T-helper 9 cell (primary cell): ENCODE data around the gene TENM4.

Experiments used
- DNase-seq: peaks from one replicate; pipeline ENCODE4 v3.0.0-alpha.2; 2020

The TENM4 gene

DNA sequence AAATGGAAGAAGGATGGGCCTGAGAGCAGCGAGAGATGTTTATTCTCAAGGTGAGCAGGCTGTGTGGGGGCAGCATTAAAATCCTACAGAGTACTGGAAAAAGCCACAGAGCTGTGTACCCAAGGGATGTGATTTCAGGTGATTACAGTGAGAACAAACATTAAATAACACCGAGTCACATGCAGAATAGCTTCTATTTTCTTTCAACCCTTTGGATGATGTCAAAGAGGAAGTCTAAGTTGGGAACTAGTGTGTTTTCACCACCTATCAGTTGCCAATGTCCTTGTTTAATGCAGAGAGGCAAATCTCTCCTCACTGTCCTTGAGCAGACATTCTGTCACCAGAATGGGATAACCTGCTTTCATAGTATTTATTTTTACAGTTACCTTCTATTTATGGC is 486.6 kb downstream of the TENM4 start:
- DNase-seq, result no peak

DNA sequence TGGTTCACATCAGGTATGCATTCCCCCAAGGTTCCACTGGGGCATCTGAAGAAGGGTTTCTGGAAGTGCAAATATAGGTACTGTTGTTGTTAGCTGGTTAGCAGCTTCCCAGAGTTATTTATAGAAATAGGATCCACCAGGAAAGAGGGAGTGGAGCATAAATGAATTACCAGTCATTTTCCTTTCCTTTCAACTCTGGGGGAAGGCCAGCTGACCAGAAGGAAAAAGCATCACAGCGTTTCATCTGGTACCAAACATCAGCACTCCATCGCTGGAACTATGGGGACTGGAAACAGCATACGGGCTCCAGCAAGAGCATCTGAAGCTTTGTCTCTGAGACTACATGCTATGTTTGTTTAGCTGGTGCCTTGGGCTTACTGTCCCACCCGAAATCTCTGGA is 487.9 kb downstream of the TENM4 start:
- DNase-seq, result no peak

DNA sequence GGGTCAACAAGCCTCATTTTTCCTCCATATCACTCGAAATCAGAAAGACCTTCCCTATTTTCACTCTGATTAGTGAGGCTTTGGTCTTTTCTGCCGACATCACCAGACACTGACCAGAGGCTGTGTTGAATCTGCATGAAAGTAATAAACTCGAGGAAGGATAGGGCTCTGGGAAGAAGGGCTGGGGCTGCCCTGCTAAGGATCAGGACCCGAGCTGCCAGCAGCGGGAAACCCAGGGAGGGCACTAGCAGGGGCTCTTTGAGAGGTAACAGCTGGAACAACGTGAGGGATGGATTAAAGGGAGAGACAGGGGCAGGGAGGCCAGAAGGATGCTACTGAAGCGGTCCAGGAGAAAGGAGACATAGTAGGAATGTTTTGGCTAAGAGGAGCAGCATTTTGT is 488.7 kb downstream of the TENM4 start:
- DNase-seq, result no peak

DNA sequence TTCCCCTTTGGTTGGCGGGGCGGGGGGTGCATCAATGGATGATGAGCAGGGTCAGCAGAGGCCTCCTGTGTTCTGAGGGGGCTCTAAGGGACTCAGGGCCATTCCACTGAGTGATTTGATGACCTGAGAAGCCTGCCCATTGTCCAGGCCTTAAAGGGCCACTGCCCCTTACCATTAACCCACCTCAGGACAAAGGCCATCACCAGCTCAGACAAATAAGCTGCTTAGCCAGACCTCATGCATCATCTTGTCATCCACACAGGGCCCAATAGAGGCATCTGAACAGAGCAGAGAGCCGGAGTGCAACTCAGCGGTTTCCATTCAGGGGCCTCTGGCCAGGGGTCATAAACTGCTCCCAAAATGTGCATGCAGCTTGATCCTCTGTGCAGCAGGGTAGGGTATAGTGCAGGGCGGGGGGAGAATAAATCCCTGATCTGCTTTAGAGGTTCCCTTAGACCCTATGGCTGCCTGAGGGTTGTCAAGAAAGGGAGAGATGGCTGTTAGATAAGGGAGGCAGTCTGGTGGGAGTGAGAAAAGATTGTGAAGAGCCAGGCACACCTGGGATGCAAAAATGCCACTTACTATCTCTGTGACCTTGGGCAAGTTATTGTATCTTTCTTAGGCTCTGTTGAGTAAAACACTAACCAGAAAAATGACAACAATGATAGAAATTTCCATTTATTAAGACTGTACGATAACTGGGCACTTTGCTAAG is 490.7 kb downstream of the TENM4 start:
- no peak for DNase-seq

DNA sequence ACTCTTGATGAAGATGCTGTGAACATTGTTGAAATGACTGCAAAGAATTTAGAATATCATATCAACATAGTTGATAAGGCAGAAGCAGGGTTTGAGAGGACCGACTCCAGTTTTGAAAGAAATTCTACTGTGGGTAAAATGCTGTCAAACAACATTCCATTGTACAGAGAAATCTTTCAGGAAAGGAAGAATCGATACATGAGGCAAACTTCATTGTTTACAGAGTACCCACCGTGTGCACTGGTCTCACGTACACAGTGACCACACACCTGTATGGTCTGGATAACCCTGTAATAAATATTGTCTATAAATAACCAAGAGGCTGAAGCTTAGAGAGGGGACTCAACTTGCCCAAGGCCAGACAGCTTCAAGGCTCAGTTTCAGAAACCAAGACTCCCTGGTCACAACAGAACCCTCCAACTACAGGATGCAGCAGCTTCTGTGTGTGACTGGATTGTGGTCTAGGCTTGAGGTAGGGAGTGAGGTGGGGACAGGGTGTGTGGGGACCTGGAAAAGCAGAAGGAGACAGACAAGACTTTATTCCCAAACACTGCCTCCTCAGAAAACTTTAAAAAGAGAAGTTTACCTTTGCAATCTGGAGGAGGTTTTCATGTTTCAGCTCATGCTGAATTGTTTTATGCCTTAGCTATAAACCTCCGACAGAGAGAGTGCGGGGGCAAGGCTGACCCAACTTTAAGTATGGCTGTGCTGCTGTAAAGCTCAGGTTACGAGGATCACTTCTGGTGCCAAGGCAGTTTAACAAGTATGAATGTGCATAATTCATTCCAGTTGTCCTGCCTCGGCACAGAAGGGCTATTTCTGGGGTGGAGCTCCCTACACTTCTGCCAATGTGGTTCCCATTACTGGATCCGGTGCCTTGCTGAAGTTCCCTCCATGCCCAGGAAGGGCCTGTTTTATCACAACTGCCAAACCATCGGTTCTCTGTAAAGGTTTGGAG is 493.6 kb downstream of the TENM4 start:
- no peak for DNase-seq

DNA sequence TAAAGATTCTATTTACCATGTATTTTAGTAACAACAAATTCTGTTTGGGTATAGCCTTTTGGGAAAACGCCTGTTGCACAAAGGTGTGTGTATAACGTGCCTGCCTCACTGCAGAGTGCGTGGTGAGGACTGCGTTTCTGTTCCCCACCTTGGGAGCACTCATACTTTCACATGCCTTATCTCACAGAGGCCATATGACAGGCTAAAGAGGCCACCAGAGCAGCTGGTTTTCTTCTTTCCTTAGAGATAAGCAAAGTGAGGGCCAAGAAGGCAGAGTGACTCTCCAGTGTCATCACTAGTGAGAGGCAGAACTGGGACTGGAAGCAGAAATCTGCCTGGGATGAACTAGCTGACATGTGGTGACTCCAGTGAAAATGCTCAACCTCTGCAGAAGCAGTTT is 497.0 kb downstream of the TENM4 start:
- no peak for DNase-seq

DNA sequence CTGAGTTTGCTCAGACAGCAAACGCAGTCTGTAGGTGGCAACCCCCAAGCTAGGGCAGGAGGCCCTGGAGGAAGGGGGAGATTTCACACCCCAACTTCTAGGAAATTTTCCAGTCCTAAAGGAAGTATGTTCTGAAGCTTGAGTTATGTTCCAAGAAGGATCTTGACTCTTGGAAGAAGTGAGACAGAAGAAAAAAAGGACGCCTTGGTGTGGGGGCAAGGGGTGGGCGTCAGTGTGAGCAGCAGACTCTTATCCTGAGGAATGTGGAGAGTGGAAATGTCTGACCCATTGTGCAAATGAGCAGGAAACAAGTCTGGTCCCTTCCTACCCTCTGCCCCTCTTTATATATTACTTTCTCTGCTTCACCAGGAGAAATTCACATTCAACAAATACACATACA is 497.7 kb downstream of the TENM4 start:
- DNase-seq, result no peak

DNA sequence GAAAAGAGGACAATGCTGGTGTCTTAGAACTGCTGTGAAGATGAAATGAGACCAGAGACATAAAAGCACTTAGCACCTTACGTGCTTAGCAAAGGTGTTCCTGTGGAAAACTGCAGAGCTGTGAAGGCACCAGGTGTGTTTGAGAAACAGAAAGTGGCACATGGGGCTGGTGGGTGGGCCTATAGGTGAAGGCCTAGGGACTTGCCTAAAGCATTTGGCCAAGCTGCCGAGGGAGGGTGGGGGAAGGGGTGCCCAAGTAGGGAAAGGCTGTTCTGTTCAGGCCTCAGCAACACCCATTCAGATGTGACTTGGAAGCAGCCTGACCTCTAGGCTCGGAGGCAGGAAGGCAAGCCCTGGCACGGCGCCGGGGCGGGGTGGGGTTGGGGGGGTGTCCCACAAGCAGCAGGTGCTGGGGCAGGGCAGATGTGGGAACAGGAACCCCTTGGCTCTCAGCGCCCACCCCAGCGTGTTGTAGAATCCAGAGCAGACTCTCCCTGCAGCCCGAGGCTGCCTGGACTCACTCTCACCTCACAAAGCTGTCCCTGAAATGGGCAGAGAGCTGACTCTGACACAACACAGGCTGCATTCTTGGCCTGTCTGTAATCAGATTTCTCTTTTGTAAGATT is 499.5 kb downstream of the TENM4 start:
- no peak for DNase-seq

DNA sequence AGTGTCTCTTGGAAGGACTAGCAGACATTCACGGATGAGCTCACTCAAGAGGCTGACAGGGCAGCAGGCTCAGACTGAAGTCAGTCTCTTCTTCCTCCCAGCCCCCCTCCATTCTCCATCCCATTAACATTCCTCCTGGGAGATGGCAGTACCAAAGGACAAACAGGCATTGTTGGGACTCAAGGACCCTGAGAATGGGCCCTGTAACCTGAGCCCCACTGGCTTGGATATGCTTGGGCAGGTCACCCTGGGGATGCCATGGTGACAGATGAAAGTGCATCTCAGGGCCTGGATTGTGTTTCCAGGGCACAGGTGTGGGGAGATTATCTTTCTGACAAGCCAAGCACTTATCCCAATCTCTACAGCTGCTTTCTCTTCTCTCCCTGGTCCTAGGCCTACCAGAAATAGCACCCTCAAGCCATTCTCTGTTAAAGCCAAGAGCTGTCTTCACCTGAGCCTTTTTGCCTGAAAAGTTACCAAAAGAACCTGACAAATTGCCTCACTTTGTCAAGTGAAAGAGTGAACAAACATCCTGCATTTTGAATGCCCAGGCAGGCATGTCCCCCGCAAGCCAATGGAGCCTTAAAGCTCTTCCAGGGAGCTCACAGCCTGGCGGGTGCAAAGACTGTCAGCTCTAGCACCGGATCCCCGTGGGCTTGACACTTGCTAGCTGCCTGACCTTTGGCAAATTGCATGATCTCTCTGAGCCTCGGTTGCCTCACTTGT is 500.2 kb downstream of the TENM4 start:
- no peak for DNase-seq

DNA sequence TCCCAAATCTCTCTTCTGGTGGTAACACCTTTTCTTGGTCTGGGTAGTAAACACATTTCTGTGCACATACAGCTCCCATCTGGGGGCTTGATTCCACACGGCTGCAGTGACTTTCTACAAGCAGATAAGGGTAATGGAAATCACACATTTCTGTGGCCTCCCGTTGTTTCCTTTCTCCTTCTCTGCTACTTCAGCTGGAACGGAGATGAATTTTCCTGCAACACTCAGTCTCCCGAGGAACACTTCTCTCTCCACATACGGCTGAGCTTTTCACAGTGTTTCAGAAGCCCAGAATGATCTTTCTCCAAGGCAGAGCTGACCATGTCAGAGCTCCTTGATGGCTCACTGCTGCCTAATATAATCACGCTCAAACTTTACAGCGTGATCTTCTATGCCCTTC is 501.9 kb downstream of the TENM4 start:
- DNase-seq, result no peak

DNA sequence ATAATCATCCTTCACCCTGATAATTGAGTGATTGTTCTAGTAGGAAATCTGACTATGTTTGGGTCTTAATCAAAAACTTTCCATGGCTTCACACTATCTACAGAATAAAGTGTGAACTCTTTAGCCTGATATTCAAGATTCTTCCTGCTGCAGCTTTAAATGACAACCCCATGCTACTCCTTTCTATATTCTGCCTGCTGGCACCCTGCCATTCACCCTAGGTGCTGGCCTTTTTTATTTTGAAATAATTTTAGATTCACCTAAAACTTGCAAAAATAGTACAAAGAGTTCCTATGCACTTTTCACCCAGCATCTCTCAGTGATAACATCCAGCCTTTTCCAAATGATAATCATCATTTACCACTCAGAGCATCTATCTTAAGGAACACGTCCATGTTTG is 502.8 kb downstream of the TENM4 start:
- DNase-seq, result no peak

DNA sequence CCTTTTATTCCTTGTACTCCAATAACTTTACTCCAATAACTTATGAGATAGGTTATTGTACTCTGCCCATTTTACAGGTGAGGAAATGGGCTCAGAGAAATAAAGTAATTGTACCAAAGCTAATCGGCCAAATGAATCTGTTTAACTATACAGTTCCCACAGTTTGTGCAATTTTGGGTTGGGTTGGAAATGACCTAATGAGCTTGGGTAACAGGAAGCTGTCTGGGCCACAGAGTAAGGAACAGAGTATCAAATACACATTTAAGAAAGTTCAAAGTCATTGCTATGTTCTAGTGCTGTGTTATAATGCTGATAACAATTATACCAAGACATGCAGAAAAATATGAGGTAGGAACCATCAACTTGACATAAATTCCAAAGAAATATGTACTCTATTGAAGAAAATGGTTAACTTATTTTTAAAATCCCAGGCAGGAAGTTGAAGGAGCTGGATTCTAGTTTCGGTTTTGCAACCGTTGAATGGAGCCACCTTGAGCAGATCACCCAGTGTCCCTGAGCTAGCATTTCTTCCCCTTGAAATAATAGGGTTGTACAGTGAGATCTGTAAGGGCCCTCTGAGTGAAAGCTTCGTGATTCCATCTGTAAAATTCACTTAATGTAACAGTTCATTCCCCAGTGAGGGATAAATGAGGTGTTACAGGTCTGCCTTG is 505.3 kb downstream of the TENM4 start:
- DNase-seq, result no peak

DNA sequence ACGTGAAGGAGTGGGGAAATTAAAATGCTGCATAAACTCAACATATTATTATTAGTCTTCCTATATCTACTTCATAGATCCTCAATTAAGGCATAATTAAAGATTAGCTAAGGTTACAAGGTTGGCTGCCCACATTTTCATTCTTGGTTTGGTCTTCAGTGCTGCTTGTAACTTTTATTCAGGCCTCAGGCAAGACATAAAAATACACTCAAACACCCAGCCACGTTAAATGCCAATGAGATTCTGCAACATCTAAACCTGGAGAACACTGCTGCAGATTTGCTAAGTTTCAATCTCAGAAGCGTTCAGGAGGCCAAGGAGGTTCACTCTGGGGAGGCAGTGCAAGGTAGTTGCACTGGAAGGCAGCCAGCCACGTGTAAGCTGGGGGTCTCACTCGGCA is 507.5 kb downstream of the TENM4 start:
- no peak for DNase-seq

DNA sequence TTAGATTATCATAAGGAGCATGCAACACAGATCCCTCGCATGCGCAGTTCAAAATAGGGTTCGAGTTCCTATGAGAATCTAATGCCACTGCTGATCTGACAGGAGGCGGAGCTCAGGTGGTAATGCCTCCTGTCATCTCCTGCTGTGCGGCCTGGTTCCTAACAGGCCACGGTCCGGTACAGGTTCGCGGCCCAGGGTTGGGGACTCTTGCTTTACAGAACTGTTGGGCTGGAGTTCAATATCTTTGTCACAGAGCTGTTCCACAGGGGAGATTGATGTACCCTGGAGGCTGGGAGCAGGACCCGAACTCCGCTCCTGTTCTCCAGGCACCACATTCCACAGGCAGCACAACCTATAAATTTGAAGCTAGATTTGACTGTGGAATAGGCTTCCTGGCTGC is 508.1 kb downstream of the TENM4 start:
- DNase-seq, result no peak

DNA sequence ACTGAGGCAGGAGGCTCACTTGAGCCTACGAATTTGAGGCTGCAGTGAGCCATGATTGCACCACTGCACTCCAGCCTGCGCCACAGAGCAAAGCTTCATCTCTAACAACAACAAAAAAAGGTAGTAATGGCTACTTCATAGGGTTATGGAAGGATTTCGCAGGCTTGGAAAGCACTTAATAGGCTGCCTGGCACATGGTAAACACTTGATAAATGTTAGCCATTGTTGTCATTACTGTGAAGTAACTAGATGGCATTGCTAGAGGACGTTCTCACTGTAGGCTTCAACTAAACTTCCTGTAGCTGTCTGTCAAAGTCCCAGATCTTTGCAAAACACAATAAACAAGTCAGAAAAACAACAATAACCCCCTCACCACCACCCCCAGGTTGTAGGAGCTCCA is 508.9 kb downstream of the TENM4 start:
- no peak for DNase-seq

DNA sequence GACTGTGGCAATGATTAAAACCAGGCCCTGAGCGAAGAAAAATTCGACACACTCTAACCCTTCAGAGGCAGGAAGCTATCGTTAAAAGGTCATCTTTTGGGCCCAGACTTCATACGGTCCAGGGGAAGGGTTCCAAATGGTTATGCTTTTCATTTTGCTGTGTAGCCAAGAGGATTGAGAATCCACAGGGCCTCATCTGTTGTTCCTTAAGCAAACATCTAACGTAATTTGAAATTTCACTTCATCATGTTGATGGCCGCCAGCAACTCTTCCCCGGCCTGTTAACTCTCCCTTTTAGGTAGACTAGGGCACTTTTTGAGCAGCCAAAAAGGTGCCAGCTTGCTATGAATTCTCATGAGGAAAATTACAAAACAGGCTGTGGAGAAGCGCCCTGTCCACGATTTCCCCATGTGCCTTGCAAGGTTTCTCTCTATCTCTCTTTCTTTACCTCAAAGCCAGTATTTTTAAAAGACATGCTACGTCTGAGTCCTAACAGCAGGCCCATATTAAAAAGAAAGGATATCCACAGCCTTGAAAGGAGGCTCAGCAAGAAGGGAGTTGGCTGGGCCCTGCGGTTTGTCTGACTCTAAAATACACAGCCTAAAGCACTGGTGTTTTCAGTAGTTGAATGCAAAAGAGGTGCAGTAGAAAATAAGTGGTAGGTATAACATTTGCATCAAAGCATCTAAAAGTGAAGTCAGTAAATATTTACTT is 509.9 kb downstream of the TENM4 start:
- DNase-seq, result no peak

DNA sequence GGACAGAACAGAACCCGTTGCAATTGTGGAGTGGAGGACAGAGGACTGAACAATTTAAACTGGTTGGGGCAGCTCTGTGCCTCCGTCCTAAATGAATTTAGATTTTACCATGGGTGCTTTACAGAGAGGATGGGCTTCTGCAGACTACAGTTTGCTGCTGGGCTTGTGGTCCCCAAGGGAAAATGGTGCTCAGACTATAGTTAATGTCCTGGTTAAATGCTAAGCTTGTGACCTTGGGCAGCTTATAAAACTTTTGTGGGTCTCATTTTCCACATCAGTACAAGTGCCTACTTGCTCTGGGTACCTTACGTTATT is 511.0 kb downstream of the TENM4 start:
- no peak for DNase-seq

DNA sequence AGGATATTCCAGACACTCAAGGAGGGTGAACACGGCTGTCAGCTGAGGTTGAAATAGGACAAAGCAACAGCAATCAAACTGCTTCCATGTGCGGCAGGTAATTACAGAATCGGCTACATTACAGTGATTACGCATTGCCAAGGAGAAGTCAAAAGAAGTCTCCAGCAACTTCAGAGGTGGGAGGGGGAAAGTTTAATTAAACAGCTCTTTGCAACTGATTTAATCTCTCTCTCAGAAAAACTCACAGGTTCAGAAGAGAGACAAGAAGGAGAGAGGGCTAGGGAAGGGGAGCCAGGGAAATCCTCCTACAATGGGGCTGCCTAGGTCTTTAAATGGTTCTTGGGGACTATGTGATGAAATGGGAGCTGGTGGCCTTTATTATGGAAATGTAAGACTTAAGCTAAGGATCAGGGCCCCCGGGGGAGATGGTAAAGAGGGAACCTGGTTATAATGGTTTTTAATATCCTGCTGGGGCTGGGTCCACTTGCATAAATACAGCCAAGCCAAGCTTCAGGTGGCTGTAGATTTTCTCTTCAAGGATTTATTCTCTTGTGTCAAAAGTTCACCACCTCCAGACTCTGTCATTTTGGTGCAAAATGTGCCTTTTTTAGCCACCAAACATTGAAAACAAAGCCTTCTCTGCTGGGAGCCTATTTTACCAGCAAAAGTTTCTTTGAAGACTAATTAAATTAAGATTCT is 511.5 kb downstream of the TENM4 start:
- DNase-seq, result no peak

DNA sequence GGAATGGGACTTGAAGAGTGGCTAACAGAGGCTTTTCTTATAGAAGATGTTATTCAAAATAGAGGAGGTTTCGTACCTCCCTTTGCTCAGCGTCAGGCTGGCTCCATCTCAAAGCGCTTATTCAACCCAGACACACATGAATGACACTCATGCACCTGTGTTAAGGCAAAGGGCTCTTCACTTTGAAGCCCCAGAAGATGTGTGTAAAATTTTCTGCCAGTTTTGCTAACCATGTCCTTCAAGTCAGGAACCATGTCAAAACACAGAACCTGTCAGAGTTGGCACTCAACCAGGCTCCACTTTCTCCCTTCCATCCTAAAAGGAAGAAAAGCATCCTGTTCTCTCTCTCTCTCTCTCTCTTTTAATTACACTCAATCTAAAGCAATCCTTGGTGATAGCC is 513.3 kb downstream of the TENM4 start:
- DNase-seq, result no peak

DNA sequence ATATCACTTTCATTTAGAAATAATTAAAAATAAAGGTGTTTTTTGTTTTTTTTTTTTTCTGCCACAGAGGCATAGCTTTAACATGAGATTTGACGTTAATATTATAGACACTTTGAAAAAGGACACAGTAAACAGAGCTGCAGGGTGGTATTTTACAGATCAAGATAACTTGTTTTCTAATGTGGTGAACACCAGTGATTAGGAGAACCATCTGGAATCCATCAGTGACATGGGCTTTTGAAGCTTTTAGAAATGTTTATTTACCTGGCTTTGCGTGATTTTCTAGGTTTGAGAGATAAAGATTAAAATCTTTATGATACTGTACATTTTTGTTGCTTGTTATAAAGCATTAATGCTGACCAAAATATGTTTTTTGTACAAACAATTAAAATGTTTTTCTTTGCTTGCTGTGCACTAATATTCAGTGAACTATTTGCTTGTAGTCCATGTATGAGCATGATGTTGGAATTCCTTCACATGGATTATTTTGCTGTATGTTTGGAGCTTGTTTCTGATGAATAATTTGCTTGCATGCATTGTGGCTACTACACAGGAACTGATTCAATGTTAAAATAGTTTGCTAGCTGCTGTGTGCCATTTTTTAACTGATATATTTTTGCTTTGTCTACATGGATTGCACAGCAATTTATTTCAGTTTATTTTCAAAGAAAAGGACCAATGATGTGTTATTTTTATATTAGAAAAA is 514.0 kb downstream of the TENM4 start:
- DNase-seq, result no peak

DNA sequence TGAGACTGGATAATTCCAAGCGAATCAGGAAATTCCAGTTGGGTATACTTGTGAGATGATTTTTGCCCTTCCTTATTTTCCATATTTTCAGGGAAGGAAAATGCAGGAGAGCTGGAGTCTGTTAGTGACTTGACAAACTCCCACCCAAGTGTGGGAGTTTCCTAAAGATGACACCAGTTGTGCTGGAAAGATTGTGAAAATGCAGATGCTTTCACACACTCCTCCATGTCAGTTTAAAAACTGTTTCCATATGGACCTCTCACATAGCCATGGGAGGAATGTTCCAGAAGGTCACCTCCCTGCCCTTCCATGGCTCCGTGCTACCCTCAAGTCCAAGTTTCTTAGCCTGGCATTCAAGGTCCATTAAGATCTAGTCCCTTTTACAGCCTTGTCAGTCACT is 515.4 kb downstream of the TENM4 start:
- no peak for DNase-seq
